ENCODE results near the gene MARK3.

MARK3 gene

GRCh38 chr14:103528587-103529382, 143.6 kb downstream of the MARK3 start, which contains the start of gene TRMT61A:
TSS of gene TRMT61A (plus strand) at chr14:103529196. CDS start at chr14:103529979, 783 bp downstream.
- DNase-seq: peak; percentile 88

DNA sequence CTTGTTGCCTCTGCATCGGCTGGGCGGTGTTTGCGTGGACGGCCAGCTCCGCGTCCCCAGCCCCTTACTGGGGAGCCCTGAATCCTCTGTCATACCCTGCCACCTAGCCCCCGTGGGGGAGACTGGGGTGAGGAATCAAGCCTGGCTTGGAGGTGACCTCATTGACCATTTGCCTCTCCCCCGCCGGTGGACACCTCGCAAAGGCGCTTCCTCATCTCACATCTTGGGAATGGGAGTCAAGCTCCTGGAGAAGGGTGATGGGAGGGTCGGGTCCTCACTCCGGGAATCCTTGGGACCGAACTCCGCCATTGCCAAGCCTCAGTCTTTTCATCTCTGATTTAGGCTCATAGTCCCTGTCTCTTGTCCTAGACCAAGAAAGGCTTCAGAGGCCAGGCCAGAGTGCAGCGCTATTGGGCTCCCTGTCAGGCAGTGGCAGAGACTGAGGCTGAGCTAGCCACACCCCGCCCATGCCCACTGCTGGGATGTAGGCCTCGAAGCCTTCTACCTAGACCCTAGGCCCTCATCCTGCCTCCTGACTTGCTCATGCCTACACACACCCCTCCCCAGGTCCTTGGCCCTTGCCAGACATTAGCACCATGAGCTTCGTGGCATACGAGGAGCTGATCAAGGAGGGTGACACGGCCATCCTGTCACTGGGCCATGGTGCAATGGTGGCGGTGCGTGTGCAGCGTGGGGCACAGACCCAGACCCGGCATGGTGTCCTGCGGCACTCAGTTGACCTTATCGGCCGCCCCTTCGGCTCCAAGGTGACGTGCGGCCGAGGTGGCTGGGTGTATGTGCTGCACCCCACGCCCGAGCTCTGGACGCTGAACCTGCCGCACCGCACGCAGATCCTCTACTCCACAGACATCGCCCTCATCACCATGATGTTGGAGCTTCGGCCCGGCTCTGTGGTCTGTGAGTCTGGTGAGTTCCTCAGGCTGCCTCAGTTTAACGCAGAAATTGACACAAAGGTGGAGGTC, 144.5 kb downstream of the MARK3 start:
- DNase-seq: no peak

- DNase-seq: no peak
Measured at GRCh38 chr14:103530390-103530789, 145.2 kb downstream of the MARK3 start.

DNA sequence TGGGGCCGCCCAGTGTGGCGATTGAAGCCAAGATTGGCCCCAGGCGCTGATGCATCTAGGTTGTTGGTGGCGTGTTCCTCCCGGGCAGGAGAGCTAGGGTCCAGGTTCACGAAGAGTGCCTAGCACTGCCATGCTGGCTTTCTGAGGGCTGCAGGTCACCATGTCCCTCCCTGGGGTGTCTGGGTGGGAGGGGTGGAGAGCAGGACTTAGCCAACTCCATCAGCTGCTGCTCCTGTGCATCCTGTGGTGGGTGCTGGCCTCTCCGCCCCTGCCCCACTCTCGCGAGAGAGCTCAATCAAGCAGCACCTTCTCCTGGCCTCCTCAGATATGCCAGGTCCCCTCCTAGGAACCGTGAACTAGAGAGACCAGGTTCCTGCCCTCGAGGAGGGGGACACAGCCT, 145.6 kb downstream of the MARK3 start:
- DNase-seq: no peak

GRCh38 chr14:103531421-103532215, 146.4 kb downstream of the MARK3 start:
- no peak for DNase-seq

- no peak for DNase-seq
Measured at GRCh38 chr14:103532216-103533136, 147.3 kb downstream of the MARK3 start.

GRCh38 chr14:103533137-103533998, 148.2 kb downstream of the MARK3 start:
- DNase-seq: no peak

GRCh38 chr14:103533999-103534575, 148.9 kb downstream of the MARK3 start:
- no peak for DNase-seq

GRCh38 chr14:103534576-103535061, 149.4 kb downstream of the MARK3 start:
- DNase-seq: no peak

GRCh38 chr14:103535081-103535890, 150.1 kb downstream of the MARK3 start:
- no peak for DNase-seq

DNA sequence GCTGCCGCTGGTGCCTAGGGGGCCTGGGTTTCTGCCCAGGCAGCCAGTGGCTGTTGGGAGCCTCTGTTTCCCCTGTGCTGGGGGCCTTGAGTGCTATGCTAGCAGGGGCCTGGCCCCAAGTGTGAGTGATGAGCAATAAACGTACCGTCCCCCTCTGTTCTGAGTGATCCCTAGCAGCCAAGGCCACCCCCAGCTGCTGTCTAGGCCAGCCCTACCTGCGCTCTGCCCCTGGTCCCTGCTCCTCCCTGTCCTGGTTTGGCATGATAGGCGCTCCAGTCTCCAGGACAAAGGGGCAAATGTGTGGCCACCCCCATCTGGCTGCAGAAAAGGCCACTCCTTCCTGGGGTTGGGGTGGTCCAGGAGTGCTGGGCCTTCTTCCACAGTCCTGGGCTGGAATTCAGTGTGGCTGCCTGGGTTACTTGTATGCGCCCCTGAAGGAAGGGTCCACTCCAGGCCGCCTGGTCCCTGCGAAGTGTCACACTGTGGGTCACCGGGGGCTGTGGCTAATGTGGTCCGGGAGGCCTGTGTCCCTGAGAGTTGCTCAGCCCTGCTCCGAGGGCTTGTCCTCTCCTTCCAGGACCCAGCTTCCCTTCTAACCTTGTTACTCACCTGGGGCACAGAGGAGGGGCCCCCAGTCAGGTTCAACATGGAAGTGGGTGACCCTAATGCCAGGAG, 150.8 kb downstream of the MARK3 start:
- no peak for DNase-seq

DNA sequence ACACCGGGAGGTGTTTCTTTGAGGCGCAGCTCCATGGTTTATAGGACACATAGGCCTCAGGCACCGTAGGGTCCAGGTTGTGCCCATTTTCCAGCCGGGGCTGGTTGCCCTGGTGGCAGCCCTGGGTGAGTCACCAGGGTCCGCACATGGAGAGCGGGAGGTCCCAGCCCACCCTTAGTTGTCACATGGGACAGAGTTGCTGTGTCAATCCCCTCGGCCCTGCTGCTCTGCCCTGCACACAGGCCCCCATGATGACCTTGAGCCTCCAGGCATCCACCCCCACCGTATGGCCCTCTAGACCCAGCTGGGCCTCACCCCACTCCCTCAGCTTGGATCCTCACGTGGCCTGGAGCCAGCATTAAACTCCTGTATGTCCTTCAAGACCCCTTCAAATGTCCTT, 151.5 kb downstream of the MARK3 start:
- DNase-seq: no peak

DNA sequence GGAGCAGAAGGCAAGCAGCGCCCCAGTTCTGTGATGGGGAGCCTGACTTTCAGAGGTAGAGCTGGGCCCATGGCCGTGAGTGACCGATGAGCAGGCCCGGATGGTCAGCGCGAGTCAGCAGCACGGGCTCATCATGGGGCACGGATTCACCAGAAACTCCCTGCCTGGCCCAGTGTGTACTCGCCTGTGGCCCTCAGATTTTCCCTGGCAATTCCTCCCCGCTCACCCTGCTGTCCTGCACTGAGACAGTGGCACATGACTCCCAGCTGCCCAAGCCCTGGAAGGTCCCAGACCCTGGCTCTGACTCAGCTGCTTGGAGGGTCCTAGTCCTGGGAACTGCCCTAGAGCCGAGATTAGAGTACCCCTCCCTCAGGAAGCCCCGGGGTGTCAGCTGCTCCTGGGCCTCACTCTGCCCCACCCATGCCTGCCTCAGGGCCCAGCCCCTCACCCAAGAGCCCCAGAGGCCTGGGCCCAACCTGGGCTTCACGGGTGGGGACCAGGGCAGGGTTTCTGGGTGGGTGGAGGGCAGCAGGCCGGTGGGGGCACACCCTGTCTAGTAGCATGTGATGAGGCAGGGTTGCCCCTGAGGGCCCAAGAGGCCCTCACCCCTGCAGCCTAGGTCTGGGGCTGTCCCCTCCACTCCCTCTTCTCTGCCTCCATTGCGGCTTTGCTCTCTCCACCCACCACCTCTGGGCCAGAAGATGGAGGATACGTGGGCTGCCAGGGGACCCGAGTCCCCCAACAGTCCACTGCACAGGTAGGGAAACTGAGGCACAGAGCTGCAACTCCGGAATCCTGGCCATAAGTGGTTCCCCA, 152.2 kb downstream of the MARK3 start:
- no peak for DNase-seq

DNA sequence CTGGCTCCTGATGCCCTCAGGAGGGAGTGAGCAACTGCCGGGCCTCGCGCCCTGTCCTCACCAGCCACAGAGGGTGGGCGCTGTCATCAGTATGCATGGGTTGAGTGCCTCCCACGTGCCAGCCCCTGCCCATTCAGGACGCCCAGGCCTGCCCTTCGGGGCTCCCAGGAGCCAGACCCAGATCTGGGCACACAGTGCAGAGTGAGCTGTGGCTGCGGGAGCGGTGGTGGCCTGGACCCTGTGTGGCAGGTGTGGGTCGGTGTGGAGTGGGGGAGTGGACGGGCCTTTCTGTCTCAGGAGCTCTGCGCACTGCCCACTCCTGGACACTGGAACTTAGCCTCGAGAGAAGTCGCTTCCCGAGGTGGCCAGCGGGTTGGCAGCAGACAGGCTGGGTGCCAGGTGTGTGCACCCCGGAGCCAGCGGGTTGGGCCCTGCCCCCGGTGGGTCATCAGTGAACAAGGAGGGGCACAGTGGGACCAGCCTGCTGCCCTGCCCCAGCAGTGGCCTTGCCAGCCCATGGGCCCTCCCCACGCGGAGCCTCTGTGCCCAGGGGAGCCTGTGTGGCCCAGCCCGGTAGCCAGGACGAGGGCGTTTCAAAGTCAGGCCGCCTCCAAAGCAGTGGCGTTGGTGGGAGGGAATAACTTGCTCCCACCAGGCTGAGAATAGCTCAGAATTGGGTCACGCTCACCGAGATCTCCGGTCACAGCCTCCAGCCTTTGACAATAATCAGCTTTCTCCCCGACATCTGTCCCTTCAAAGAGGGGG, 153.3 kb downstream of the MARK3 start:
- DNase-seq: no peak

GRCh38 chr14:103539056-103539825, 154.0 kb downstream of the MARK3 start:
- DNase-seq: no peak
